ENCODE data around the gene DPH7. TPM values are rescaled to one million over a fixed set of nuclear protein-coding genes. Genes with fewer than 3 reads are reported as not detected.

DPH7 gene
- total and polyA plus RNA-seq, 2 experiments from 2014 or later = 28.3 to 36.9 TPM

- no peak overlapping the region for H2AFZ ChIP-seq
- peaks cover 73% of the 10 kb centered on the region for H3K79me2 ChIP-seq
- 49% methylated on average over 21 of the region's 21 CpGs for WGBS (ENCODE audit: low lambda C conversion rate, missing lambda C conversion rate)
- peaks cover 38% of the 10 kb centered on the region for H3K4me1 ChIP-seq (ENCODE audit: insufficient read depth)
- H3K27me3 ChIP-seq = no peaks in the 10 kb centered on the region
- H3K4me2 ChIP-seq = peak overlapping the region; percentile 69
- H3K4me3 ChIP-seq = no peak overlapping the region
- no peaks in the 10 kb centered on the region for H3K9me3 ChIP-seq (ENCODE audit: low read depth)
- DNase-seq (ENCODE audit: low spot score) = peak; percentile 91
- H3K9me2 ChIP-seq (replicated peaks; ENCODE audit: insufficient read depth) = no peaks in the 10 kb centered on the region
- H4K20me1 ChIP-seq (ENCODE audit: insufficient read depth, poor library complexity, severe bottlenecking) = peaks cover 10% of the 10 kb centered on the region
- peak overlapping the region; percentile 100 for H3K27ac ChIP-seq
- TF ChIP-seq CTCF (IDR thresholded peaks at IDR 0.05; ENCODE audit: poor library complexity) (no peak), EZH2phosphoT487 (IDR thresholded peaks at IDR 0.05; ENCODE audit: low read depth, severe bottlenecking, unreplicated experiment) (no peak), EZH2 (IDR thresholded peaks at IDR 0.05; ENCODE audit: borderline replicate concordance) (no peak)
- H3K36me3 ChIP-seq (replicated peaks; ENCODE audit: insufficient read depth, low read depth) = no peaks in the 10 kb centered on the region
These were observed 33.2 kb upstream of the DPH7 start for GRCh38 chr9:137611623-137612609.

GRCh38 chr9:137610944-137611343, 32.2 kb upstream of the DPH7 start:
- peaks cover 73% of the 10 kb centered on the region for H3K79me2 ChIP-seq
- no peak overlapping the region for H3K4me3 ChIP-seq
- H3K4me1 ChIP-seq (ENCODE audit: insufficient read depth) = peaks cover 46% of the 10 kb centered on the region
- DNase-seq (ENCODE audit: low spot score) = no peak
- WGBS (ENCODE audit: low lambda C conversion rate, missing lambda C conversion rate) = 79% methylated on average over 6 of the region's 6 CpGs
- no peak overlapping the region for H3K4me2 ChIP-seq
- no peaks in the 10 kb centered on the region for H3K9me2 ChIP-seq (replicated peaks; ENCODE audit: insufficient read depth)
- H4K20me1 ChIP-seq (ENCODE audit: insufficient read depth, poor library complexity, severe bottlenecking) = peaks cover 20% of the 10 kb centered on the region
- H3K9me3 ChIP-seq (ENCODE audit: low read depth) = no peaks in the 10 kb centered on the region
- peak overlapping the region; percentile 100 for H3K27ac ChIP-seq
- no peak for TF ChIP-seq EZH2 (IDR thresholded peaks at IDR 0.05; ENCODE audit: borderline replicate concordance)
- TF ChIP-seq CTCF (IDR thresholded peaks at IDR 0.05; ENCODE audit: poor library complexity) = no peak
- TF ChIP-seq EZH2phosphoT487 (IDR thresholded peaks at IDR 0.05; ENCODE audit: low read depth, severe bottlenecking, unreplicated experiment) = no peak
- H3K27me3 ChIP-seq = no peaks in the 10 kb centered on the region
- no peaks in the 10 kb centered on the region for H3K36me3 ChIP-seq (replicated peaks; ENCODE audit: insufficient read depth, low read depth)
- no peak overlapping the region for H2AFZ ChIP-seq

- H3K36me3 ChIP-seq (replicated peaks; ENCODE audit: insufficient read depth, low read depth) = no peaks in the 10 kb centered on the region
- H3K79me2 ChIP-seq = peaks cover 52% of the 10 kb centered on the region
- peak overlapping the region; percentile 96 for H3K4me2 ChIP-seq
- peak overlapping the region; percentile 99 for H3K27ac ChIP-seq
- H4K20me1 ChIP-seq (ENCODE audit: insufficient read depth, poor library complexity, severe bottlenecking) = peaks cover 20% of the 10 kb centered on the region
- peak; percentile 81 for DNase-seq (ENCODE audit: low spot score)
- no peaks in the 10 kb centered on the region for H3K27me3 ChIP-seq
- WGBS (ENCODE audit: low lambda C conversion rate, missing lambda C conversion rate) = 70% methylated on average over 17 of the region's 17 CpGs
- no peaks in the 10 kb centered on the region for H3K9me2 ChIP-seq (replicated peaks; ENCODE audit: insufficient read depth)
- H3K4me1 ChIP-seq (ENCODE audit: insufficient read depth) = peaks cover 36% of the 10 kb centered on the region
- no peak overlapping the region for H2AFZ ChIP-seq
- no peak for TF ChIP-seq EZH2 (IDR thresholded peaks at IDR 0.05; ENCODE audit: borderline replicate concordance)
- TF ChIP-seq EZH2phosphoT487 (IDR thresholded peaks at IDR 0.05; ENCODE audit: low read depth, severe bottlenecking, unreplicated experiment) = no peak
- no peak for TF ChIP-seq CTCF (IDR thresholded peaks at IDR 0.05; ENCODE audit: poor library complexity)
- H3K9me3 ChIP-seq (ENCODE audit: low read depth) = no peaks in the 10 kb centered on the region
- peak overlapping the region; percentile 94 for H3K4me3 ChIP-seq
These were observed 28.6 kb upstream of the DPH7 start for GRCh38 chr9:137607141-137607857.

All from hepatocyte (in vitro differentiated cells).